HCT116 (cell line): ENCODE measurements around the gene PROSER2. TPM values are rescaled to one million over a fixed set of nuclear protein-coding genes. Genes with fewer than 3 reads are reported as not detected.

ENCODE experiments used
- ATAC-seq: fragments of 200-7000 bp; cut with Tn5 transposase; 2 replicates; pipeline ENCODE4 v1.9.1; 2020; ENCODE audit warnings: mild to moderate bottlenecking, moderate library complexity
- BruUV-seq: library from RNA; stranded (reverse); fragments of 400-500 nt; replicated peaks from 2 replicates; lab custom pipeline; 2021; lab: Mats Ljungman, UMichigan
- CTCF ChIA-PET: fragments of 300-600 bp; sonication (Branson Sonifier 250); formaldehyde crosslinking; loops from one replicate; lab custom pipeline; 2021; ENCODE audit warnings: antibody characterized with exemption; lab: Charles Lee
- POLR2A ChIA-PET: fragments of 300-600, 350-600 bp; sonication (Branson Sonifier 250); formaldehyde crosslinking; loops from one replicate; lab custom pipeline; 2021; ENCODE audit warnings: antibody characterized with exemption; lab: Charles Lee
- RAD21 ChIA-PET, 2 experiments: fragments of 300-600 bp; sonication (Branson Sonifier 250); formaldehyde crosslinking; loops; one replicate each; lab custom pipeline; 2023; ENCODE audit warnings: low total read pairs in 2 of 2; ENCODE audit not compliant: uncharacterized antibody in 2 of 2, unreplicated experiment in 2 of 2, low non-redundant PET in 1 of 2; lab: Charles Lee
- DNase-seq: peaks from one replicate; pipeline ENCODE4 v3.0.0-alpha.2; 2010; ENCODE audit warnings: low read depth, low spot score
- H2AFZ ChIP-seq: fragments of 200-600 bp; shearing (Covaris generic), sonication (generic); 2 replicates; pipeline ENCODE4 v1.6.1; 2017; ENCODE audit warnings: low read depth, mixed run types, mixed read lengths, antibody characterized with exemption, low read length; ENCODE audit not compliant: poor library complexity, severe bottlenecking
- H3K27ac ChIP-seq: 2 replicates; pipeline ENCODE4 v1.5.1; 2012; ENCODE audit warnings: low read depth, low read length
- H3K27me3 ChIP-seq: fragments of 200-600 bp; sonication (generic); 2 replicates; pipeline ENCODE4 v1.6.1; 2016; ENCODE audit warnings: mixed run types, low read length, mixed read lengths; ENCODE audit not compliant: insufficient read depth
- H3K36me3 ChIP-seq, 2 experiments: fragments of 200-500 bp in 1 of 2; fragments of 200-600 bp in 1 of 2; sonication (Bioruptor generic) in 1 of 2; sonication (generic) in 1 of 2; 2 replicates each; pipeline versions ENCODE4 v1.5.1 to v1.6.1; 2014 to 2016; ENCODE audit warnings: low read length in 2 of 2, inconsistent platforms in 1 of 2, mixed read lengths in 1 of 2, mixed run types in 1 of 2; ENCODE audit not compliant: insufficient read depth in 2 of 2, control insufficient read depth in 1 of 2
- H3K4me1 ChIP-seq, 2 experiments: fragments of 200-600 bp in 1 of 2; sonication (generic) in 1 of 2; 2 replicates each; pipeline versions ENCODE4 v1.5.1 to v1.6.1; 2012 to 2017; ENCODE audit warnings: low read length in 2 of 2, inconsistent platforms in 1 of 2, mild to moderate bottlenecking in 1 of 2, mixed read lengths in 1 of 2, mixed run types in 1 of 2, moderate library complexity in 1 of 2; ENCODE audit not compliant: insufficient read depth in 2 of 2, control insufficient read depth in 1 of 2
- H3K4me2 ChIP-seq: fragments of 200-600 bp; sonication (generic); 2 replicates; pipeline ENCODE4 v1.6.1; 2017; ENCODE audit warnings: mixed run types, low read length, mixed read lengths
- H3K4me3 ChIP-seq, 2 experiments: fragments of 200-600 bp in 1 of 2; sonication (generic) in 1 of 2; replicated peaks in 1 of 2; 2 replicates each; pipeline ENCODE4 v1.5.1; 2011 to 2016; ENCODE audit warnings: low read length in 2 of 2, control low read depth in 1 of 2, low read depth in 1 of 2, mild to moderate bottlenecking in 1 of 2, mixed read lengths in 1 of 2, mixed run types in 1 of 2
- H3K79me2 ChIP-seq: fragments of 200-600 bp; sonication (generic); 2 replicates; pipeline ENCODE4 v1.6.1; 2017; ENCODE audit warnings: mild to moderate bottlenecking, mixed run types, low read length, moderate library complexity, mixed read lengths; ENCODE audit not compliant: insufficient read depth
- H3K9ac ChIP-seq: fragments of 200-600 bp; sonication (generic); 2 replicates; pipeline ENCODE4 v1.6.1; 2016; ENCODE audit warnings: low read length, mixed read lengths
- H3K9me2 ChIP-seq: fragments of 200-600 bp; sonication (generic), shearing (Covaris generic); 2 replicates; pipeline ENCODE4 v1.6.1; 2017; ENCODE audit warnings: mixed run types, mild to moderate bottlenecking, moderate library complexity; ENCODE audit not compliant: insufficient read depth
- H3K9me3 ChIP-seq, 2 experiments: fragments of 200-500 bp in 1 of 2; fragments of 200-600 bp in 1 of 2; sonication (Bioruptor generic) in 1 of 2; sonication (generic) in 1 of 2; 2 replicates each; pipeline ENCODE4 v1.6.1; 2014 to 2017; ENCODE audit warnings: low read length in 2 of 2, mixed read lengths in 2 of 2, inconsistent platforms in 1 of 2, low read depth in 1 of 2, mild to moderate bottlenecking in 1 of 2, mixed run types in 1 of 2, moderate library complexity in 1 of 2; ENCODE audit not compliant: control insufficient read depth in 1 of 2, insufficient read depth in 1 of 2
- H4K20me1 ChIP-seq: fragments of 200-600 bp; sonication (generic), shearing (Covaris generic); 2 replicates; pipeline ENCODE4 v1.6.1; 2017; ENCODE audit warnings: mixed run types, mild to moderate bottlenecking, moderate library complexity; ENCODE audit not compliant: insufficient read depth
- EGR1 ChIP-seq: IDR thresholded peaks from 2 replicates; pipeline ENCODE4 v1.6.1; 2012; ENCODE audit warnings: low read depth
- ELF1 ChIP-seq: IDR thresholded peaks from 2 replicates; pipeline ENCODE4 v1.6.1; 2012; ENCODE audit warnings: low read depth, borderline replicate concordance
- EZH2 ChIP-seq: fragments of 200-600 bp; sonication (generic); IDR thresholded peaks from 2 replicates; pipeline ENCODE4 v1.6.1; 2017; ENCODE audit warnings: antibody characterized with exemption, mixed run types
- FOSL1 ChIP-seq: IDR thresholded peaks from 2 replicates; pipeline ENCODE4 v1.6.1; 2012; ENCODE audit warnings: low read depth
- POLR2A ChIP-seq: IDR thresholded peaks from 2 replicates; pipeline ENCODE4 v1.7.0; 2011; ENCODE audit warnings: borderline replicate concordance; ENCODE audit not compliant: insufficient read depth, insufficient read length; ENCODE audit errors: extremely low read depth
- POLR2AphosphoS5 ChIP-seq: IDR thresholded peaks from 2 replicates; pipeline ENCODE4 v1.6.1; 2011; ENCODE audit warnings: mild to moderate bottlenecking, low read depth, low read length, moderate library complexity
- RAD21 ChIP-seq: IDR thresholded peaks from 2 replicates; pipeline ENCODE4 v1.6.1; 2012; ENCODE audit warnings: low read depth, mild to moderate bottlenecking
- SIN3A ChIP-seq: IDR thresholded peaks from 2 replicates; pipeline ENCODE4 v1.6.1; 2012; ENCODE audit warnings: low read depth
- SP1 ChIP-seq: IDR thresholded peaks from 2 replicates; pipeline ENCODE4 v1.6.1; 2012; ENCODE audit warnings: low read depth
- TCF7L2 ChIP-seq: IDR thresholded peaks from 2 replicates; pipeline ENCODE4 v1.7.0; 2011; ENCODE audit warnings: borderline replicate concordance, inconsistent platforms; ENCODE audit not compliant: insufficient read depth, insufficient read length; ENCODE audit errors: extremely low read depth
- ZFX ChIP-seq: fragments of 450-650 bp; IDR thresholded peaks from 2 replicates; pipeline ENCODE4 v1.6.1; 2017
- intact Hi-C: fragments of 100-400 bp; cut with micrococcal nuclease; formaldehyde crosslinking; loops from 2 replicates; pipeline ENCODE4 v1.10.0; 2022
- total RNA-seq: library from RNA; stranded (reverse); gene quantifications from one replicate; pipeline ENCODE4 v1.2.1, GENCODE V29; 2021; ENCODE audit not compliant: unreplicated experiment
- TF ChIP-seq, protein P1 (sequence below): IDR thresholded peaks from 2 replicates; pipeline ENCODE4 v1.6.1; 2012
- TF ChIP-seq, protein P2 (sequence below): IDR thresholded peaks from 2 replicates; pipeline ENCODE4 v1.6.1; 2011; ENCODE audit warnings: mild to moderate bottlenecking, low read length, moderate library complexity; ENCODE audit not compliant: insufficient replicate concordance; ENCODE audit errors: extremely low read depth

Gene PROSER2
- total RNA-seq, 1 experiment from 2014 or later, result 46.2 TPM

DNA sequence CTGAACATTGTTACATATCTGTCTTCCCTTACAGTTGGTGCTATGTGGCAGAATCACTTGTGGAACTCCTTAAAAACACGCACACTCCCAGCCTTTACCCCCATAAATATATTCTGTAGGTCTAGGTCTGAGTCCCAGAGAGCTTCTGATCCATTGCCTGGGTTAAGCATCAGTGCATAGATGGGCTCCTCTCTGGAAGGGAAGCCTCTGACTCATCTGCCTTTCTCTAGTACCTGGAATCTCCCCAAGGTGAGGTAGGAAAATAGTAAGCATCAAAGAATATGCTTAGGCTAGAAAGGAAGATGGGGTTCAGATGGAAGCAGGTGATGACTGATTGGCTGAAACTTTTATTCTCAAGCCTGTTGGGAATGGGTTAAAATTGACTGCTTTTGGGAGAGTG lies 26.1 kb downstream of the PROSER2 start:
- Histone ChIP-seq H3K36me3 (peaks cover 11 to 54% of the 10 kb centered on the region in 2 experiments; a peak in 3 of 4 replicates), H3K4me2 (no peak overlapping the region), H3K27ac (no peak overlapping the region), H3K4me3 (no peak overlapping the region), H4K20me1 (peaks cover 7% of the 10 kb centered on the region; the same call in 1 of the 2 replicates), H3K4me1 (peaks cover 0 to 21% of the 10 kb centered on the region in 2 experiments; a peak in 2 of 4 replicates), H3K27me3 (no peaks in the 10 kb centered on the region), H3K9me2 (no peaks in the 10 kb centered on the region), H3K79me2 (peaks cover 97% of the 10 kb centered on the region), H3K9me3 (no peaks in the 10 kb centered on the region), H3K9ac (no peak overlapping the region), H2AFZ (no peak overlapping the region)
- intact Hi-C loops, result no loop called here
- no peak for ATAC-seq
- BruUV-seq, result no TSS peak
- RAD21 ChIA-PET, result no interaction called here
- TF ChIP-seq EGR1 (no peak), POLR2AphosphoS5 (no peak), TCF7L2 (no peak), POLR2A (no peak), ELF1 (no peak), ZFX (no peak), FOSL1 (no peak), SIN3A (no peak), SP1 (no peak), RAD21 (no peak), EZH2 (no peak)
- TF ChIP-seq, protein P1, sequence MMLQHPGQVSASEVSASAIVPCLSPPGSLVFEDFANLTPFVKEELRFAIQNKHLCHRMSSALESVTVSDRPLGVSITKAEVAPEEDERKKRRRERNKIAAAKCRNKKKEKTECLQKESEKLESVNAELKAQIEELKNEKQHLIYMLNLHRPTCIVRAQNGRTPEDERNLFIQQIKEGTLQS, result no peak
- TF ChIP-seq, protein P2, sequence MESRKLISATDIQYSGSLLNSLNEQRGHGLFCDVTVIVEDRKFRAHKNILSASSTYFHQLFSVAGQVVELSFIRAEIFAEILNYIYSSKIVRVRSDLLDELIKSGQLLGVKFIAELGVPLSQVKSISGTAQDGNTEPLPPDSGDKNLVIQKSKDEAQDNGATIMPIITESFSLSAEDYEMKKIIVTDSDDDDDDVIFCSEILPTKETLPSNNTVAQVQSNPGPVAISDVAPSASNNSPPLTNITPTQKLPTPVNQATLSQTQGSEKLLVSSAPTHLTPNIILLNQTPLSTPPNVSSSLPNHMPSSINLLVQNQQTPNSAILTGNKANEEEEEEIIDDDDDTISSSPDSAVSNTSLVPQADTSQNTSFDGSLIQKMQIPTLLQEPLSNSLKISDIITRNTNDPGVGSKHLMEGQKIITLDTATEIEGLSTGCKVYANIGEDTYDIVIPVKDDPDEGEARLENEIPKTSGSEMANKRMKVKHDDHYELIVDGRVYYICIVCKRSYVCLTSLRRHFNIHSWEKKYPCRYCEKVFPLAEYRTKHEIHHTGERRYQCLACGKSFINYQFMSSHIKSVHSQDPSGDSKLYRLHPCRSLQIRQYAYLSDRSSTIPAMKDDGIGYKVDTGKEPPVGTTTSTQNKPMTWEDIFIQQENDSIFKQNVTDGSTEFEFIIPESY, result no peak
- POLR2A ChIA-PET, result no interaction called here
- CTCF ChIA-PET, result no interaction called here
- no peak for DNase-seq
